GM21786 (cell line): Measurements from ENCODE around the gene FAM240A.

ENCODE experiments used
- ATAC-seq: cut with Tn5 transposase; IDR thresholded peaks from one replicate; pipeline ENCODE4 v1.9.1; 2021; ENCODE audit not compliant: unreplicated experiment

Gene FAM240A

GRCh38 chr3:46624975-46625490, 12.7 kb downstream of the FAM240A start:
- ATAC-seq = no peak

- ATAC-seq = no peak
Measured at GRCh38 chr3:46626039-46626438, 13.7 kb downstream of the FAM240A start.

GRCh38 chr3:46627078-46627477, 14.8 kb downstream of the FAM240A start:
- no peak for ATAC-seq

GRCh38 chr3:46628901-46629369, 16.6 kb downstream of the FAM240A start:
- ATAC-seq = no peak

GRCh38 chr3:46629551-46630517, 17.5 kb downstream of the FAM240A start:
- peak; percentile 88 for ATAC-seq

GRCh38 chr3:46632792-46633191, 20.5 kb downstream of the FAM240A start:
- ATAC-seq = no peak

GRCh38 chr3:46634856-46635255, 22.5 kb downstream of the FAM240A start:
- no peak for ATAC-seq

GRCh38 chr3:46639221-46639620, 26.9 kb downstream of the FAM240A start:
- ATAC-seq = no peak

- ATAC-seq = no peak
Measured at GRCh38 chr3:46640927-46641326, 28.6 kb downstream of the FAM240A start.

GRCh38 chr3:46642971-46643370, 30.6 kb downstream of the FAM240A start:
- ATAC-seq = no peak

GRCh38 chr3:46643701-46644100, 31.4 kb downstream of the FAM240A start:
- no peak for ATAC-seq

GRCh38 chr3:46646700-46647099, 34.4 kb downstream of the FAM240A start:
- ATAC-seq = no peak

GRCh38 chr3:46648096-46648495, 35.8 kb downstream of the FAM240A start:
- no peak for ATAC-seq

- ATAC-seq = no peak
Measured at GRCh38 chr3:46649436-46649835, 37.1 kb downstream of the FAM240A start.

- no peak for ATAC-seq
Measured at GRCh38 chr3:46651084-46651483, 38.8 kb downstream of the FAM240A start.

- ATAC-seq = no peak
Measured at GRCh38 chr3:46655271-46655670, 42.9 kb downstream of the FAM240A start.

GRCh38 chr3:46656778-46657556, 44.6 kb downstream of the FAM240A start:
- ATAC-seq = no peak

GRCh38 chr3:46659285-46659684, 47.0 kb downstream of the FAM240A start:
- ATAC-seq = no peak

- no peak for ATAC-seq
Measured at GRCh38 chr3:46660003-46660402, 47.7 kb downstream of the FAM240A start.

- no peak for ATAC-seq
Measured at GRCh38 chr3:46660543-46661523, 48.5 kb downstream of the FAM240A start.
